Stimulated activated CD4-positive, alpha-beta T cell treated with anti-CD3 and anti-CD28 coated beads, Interleukin-15, amount 100 ng/mL, for 48 hours (primary cell): ENCODE results near the gene ALAD.

Experiments used
- DNase-seq, 2 donors: peaks; one replicate each; pipeline ENCODE4 v3.0.0-alpha.2; 2020; ENCODE audit warnings: low read depth in 2 of 2

ALAD gene

DNA sequence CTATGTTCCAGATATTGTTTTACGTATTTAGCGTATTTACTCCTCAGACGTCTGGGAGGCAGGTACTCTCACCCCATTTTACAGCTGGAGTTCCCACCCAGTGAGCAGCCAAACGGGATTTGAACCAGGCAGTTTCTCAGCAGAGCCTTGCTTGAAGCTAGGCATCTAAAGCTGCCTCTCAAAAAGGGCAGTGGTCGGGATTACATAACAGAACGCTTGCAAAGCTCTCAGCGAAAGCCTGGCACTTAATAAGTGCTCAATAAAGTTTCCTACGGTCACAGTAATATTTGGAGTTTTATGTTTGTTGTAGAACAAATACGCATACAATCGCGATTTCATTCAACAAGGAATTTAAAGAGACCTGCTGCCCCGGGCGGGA is 52.0 kb downstream of the ALAD start:
- no peak for DNase-seq

DNA sequence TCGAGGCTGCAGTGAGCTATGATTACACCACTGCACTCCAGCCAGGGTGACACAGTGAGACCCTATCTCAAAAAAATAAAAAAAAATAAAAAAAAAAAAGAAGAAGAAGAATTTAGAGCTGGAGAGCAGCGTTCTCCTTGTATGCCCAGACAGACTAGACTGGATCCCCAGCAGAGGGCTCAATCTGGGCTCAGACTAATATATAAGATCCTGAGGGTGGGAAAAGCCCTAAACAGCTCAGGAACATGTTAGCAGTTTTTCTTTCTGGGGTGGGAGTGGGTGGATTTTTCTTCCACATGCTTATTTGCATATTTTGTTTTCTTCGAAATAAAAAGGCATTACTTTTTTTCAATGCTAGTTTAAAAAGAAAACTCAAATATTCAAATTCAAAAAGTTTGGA is 52.6 kb downstream of the ALAD start:
- DNase-seq = no peak

DNA sequence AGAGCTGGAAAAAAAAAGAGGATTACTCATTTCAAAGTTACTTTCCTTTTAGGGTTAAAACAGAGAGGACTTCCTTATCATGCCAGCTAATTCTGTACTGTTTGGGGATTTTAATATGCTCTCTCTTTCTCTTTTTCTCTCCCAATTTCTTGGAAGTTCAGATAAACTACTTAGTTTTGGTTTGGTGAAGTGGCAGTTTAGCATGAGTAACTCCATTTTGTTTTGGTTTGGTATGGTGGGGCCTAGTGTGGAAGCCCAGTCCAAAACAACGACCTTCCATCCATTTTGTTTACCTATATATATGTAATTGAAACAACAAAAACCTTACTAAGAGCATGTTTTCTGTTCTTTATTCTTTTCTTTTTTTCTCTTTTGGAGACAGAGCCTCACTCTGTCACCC is 55.4 kb downstream of the ALAD start:
- DNase-seq = no peak

DNA sequence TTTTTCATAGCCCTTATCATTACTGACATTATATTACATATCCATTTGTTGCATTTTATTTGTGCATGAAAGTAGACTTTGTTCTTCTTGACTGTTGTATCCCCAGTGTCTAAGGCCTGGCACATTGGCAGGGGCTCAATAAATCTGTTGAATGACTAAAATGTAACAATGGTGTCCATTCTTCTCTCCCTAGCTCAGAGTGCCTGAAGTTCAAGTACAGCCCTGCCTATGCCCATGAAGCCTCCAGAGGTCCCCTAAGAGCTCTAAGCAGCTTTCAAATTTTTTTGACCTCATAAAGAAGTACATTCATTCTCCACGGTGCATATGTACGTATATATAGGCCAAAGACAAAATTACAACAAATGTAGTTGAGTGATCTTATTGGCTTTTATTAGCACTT is 55.9 kb downstream of the ALAD start:
- DNase-seq = no peak

DNA sequence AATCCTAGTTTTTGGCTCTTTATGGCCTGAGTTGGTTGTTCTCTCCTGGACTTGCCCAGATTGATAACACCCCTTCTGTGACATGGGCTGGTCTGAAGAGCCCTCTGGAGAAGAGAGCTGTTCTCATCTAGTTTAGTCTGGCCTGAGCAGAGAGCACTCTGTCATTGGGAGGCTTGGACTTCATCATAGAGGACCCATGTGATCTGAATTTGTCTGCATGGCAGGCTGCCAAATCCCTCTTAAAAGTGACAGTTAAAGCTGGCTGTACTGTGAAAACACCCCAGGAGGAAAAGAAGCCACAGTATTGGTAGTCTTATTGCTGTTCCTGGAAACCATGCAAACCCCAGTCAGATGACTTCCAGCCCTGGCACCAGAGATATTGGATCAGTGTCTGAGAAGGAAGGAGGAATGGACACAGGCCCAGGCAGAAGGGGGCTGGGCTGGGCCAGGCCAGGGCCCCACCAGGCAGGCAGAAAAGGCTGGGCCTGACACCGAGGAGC is 57.3 kb downstream of the ALAD start:
- no peak for DNase-seq

DNA sequence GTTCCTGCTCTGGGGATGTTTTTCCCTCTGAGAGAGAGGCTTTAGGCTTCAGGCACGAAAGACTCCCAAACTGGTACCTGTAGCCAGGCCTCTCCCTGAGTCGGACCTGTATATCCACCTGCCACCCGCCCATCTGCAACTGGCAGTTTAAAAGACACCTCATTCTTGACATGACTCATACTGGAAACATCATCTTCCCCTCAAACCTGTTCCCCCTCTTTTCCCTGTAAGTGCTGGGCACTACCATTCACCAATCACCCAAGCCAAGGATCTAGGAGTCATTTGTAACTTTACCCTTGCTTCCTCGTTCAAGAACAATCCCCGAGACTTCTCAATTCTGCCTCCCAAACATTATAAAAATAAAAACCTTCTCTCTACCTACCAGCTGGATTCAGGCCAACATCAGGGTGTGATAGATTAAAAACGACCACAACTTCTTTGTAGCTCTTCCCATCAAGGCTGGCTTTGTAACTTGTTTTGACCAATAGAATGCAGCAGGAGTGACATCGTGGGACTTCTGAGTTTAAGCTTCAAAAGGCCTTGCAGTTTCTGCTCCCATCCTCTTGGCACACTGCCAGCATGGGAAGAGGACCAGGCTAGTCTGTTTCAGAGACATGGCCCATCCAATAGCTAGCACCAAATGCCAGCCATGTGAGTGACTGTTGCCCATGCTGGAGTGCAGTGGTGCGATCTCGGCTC is 59.2 kb downstream of the ALAD start:
- DNase-seq = no peak

DNA sequence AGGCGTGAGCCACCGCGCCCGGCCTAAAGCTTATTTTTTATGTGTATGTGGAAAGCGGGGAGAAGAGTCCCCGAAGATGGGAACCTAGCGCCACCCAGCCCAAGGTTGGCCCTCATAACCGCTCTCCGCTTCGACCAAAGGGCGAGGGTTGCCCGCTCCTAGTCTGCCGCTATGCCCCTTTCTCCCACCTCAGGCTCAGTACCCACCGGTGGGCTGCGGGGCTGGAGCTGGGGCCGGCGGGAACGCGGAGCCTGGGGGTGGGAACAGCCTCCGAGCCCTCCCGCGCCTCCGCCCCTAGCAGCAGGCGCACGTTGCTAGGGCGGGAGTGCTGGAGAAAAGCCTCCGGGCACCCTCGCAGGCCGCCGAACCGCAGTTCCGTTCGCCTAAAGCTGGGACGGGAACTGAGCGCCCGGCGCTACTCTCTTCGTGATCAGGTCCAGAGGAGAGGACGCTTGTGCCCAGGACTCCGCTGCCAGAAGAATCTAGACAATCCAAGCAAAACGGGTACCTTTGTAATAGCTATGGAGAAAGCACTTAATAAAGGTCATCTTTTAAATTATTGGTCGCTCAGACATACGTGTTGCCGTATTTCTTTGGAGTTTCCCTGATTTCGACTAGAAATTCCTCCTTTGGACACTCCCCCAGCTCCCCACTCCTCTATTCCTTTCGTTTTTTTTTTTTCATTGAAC is 60.9 kb downstream of the ALAD start, which contains the start of gene WDR31:
TSS of gene WDR31 (minus strand) at position 265 of the 689 bp plus-strand sequence. CDS start 8,253 bp downstream, outside the sequence.
- DNase-seq = peak; percentile 73 to 81

DNA sequence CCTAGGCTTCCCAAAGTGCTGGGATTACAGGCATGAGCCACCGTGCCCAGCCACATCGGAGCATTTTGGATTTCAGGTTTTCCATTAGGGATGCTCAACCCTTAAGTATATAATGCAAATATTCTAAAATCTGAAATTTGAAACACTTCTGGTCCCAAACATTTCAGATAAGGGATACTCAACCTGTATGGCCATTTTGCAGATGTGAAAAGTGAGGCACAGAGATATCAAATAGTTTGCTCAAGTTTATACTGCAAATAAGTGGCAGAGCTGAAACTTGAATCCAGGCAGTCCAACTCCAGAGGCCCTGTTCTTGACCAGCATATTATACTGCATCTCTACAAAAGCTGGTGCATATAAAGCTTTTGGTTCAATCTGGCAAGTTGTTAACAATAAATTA is 63.4 kb downstream of the ALAD start:
- no peak for DNase-seq
